NB4 (cell line): Measurements from ENCODE around the gene FTSJ3.

Experiments
- DNase-seq: peaks from one replicate; pipeline ENCODE4 v3.0.0; 2010; ENCODE audit warnings: low read depth
- H3K4me3 ChIP-seq: one replicate; pipeline ENCODE4 v1.5.1; 2011; ENCODE audit warnings: mild to moderate bottlenecking, low read depth, low read length, moderate library complexity
- MYC ChIP-seq: IDR thresholded peaks from 2 replicates; pipeline ENCODE4 v1.6.1; 2011; ENCODE audit warnings: low read depth, low read length
- POLR2A ChIP-seq: IDR thresholded peaks from 2 replicates; pipeline ENCODE4 v1.6.1; 2011; ENCODE audit warnings: mild to moderate bottlenecking; ENCODE audit not compliant: insufficient read length; ENCODE audit errors: extremely low read depth
- TF ChIP-seq, protein P1 (sequence below): IDR thresholded peaks from one replicate; pipeline ENCODE4 v1.5.1; 2012; ENCODE audit warnings: low read depth, low read length
- TF ChIP-seq, protein P2 (sequence below): IDR thresholded peaks from 2 replicates; pipeline ENCODE4 v1.6.1; 2011; ENCODE audit warnings: low read depth, low read length

The FTSJ3 gene

DNA sequence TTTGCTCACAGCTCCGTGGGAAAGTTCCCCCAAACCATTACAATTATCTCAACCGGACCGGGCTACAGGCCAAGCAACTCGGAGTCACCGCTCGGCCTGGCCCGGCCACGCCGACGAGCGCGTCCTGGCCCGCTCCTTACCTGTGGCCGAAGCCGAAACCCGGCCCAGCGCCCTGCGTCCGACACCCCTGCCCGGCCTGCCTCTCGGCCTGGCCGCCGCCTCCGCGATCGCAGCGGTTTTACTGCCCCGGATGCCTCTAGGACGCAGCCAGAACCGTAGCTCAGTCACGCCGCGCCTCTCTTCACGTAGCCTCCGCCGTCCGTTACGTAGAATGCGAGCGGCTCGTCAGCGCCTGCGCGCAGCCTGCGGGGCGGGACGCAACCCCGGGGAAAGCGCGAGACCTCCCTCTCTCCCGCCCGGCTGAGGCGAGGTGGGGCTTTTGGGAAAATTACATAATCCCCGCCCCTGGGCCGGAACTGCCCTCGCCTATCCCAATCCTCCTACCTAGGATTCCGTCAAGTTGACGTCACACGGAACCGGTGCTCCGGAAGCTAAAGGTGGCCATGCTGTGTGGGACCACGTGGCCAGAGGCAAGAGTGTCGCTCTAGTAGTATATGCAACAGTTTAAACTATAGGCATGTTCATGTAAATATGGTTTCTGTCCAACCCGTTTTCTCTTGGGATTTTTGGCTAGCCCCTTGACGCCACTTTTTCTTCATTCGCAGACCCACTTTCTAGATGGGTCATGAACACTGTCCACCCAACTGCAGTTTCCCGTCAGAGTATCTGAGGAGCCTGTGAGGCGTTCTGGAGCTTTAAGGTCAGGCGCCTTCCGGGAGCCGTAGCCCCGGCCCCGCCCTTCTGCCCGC is 54.0 kb downstream of the FTSJ3 start, which contains the start of gene CCDC47:
Gene CCDC47 (minus strand): TSS at position 326 of the 869 bp plus-strand sequence. CDS start 7,422 bp downstream, outside the sequence.
- peak; percentile 99 for DNase-seq
- peak within 1 kb of the TSS; percentile 99 for H3K4me3 ChIP-seq
- TF ChIP-seq MYC (peak; percentile 100), POLR2A (peak; percentile 75)
- TF ChIP-seq, protein P1, sequence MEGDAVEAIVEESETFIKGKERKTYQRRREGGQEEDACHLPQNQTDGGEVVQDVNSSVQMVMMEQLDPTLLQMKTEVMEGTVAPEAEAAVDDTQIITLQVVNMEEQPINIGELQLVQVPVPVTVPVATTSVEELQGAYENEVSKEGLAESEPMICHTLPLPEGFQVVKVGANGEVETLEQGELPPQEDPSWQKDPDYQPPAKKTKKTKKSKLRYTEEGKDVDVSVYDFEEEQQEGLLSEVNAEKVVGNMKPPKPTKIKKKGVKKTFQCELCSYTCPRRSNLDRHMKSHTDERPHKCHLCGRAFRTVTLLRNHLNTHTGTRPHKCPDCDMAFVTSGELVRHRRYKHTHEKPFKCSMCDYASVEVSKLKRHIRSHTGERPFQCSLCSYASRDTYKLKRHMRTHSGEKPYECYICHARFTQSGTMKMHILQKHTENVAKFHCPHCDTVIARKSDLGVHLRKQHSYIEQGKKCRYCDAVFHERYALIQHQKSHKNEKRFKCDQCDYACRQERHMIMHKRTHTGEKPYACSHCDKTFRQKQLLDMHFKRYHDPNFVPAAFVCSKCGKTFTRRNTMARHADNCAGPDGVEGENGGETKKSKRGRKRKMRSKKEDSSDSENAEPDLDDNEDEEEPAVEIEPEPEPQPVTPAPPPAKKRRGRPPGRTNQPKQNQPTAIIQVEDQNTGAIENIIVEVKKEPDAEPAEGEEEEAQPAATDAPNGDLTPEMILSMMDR: no peak
- TF ChIP-seq, protein P2, sequence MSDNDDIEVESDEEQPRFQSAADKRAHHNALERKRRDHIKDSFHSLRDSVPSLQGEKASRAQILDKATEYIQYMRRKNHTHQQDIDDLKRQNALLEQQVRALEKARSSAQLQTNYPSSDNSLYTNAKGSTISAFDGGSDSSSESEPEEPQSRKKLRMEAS: peak; percentile 100

DNA sequence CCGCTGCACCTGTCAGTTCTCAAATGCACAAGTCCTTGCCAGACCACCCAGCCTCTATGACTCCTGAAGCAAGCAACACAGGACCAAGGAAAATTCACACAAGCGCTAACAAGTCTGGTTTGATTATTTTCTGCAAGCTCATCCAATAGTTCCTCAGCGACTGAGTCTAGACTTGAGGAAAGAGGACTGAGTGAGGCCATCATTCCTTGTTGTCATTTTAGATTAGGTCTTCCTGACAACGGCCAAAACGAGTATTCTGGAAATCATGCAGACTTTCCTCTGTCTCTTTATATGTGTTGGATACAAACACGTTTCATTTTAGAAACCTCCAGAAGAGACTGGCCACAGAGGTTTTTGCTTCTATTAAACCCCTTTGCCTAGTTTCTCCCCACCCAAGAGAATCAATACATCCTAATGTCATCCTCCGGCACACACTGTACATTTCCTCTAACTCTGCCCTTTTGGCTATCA is 54.6 kb downstream of the FTSJ3 start:
- TF ChIP-seq POLR2A (no peak), MYC (no peak)
- TF ChIP-seq, protein P1: no peak
- TF ChIP-seq, protein P2: no peak
- DNase-seq: peak; percentile 51
- peak overlapping the region; percentile 82 for H3K4me3 ChIP-seq
